ENCODE data around the gene ITGA2B. TPM values are rescaled to one million over a fixed set of nuclear protein-coding genes. Genes with fewer than 3 reads are reported as not detected.

Gene ITGA2B
- total and polyA plus RNA-seq, 11 donors, result 0.16 to 1.8 (median 0.34) TPM

DNA sequence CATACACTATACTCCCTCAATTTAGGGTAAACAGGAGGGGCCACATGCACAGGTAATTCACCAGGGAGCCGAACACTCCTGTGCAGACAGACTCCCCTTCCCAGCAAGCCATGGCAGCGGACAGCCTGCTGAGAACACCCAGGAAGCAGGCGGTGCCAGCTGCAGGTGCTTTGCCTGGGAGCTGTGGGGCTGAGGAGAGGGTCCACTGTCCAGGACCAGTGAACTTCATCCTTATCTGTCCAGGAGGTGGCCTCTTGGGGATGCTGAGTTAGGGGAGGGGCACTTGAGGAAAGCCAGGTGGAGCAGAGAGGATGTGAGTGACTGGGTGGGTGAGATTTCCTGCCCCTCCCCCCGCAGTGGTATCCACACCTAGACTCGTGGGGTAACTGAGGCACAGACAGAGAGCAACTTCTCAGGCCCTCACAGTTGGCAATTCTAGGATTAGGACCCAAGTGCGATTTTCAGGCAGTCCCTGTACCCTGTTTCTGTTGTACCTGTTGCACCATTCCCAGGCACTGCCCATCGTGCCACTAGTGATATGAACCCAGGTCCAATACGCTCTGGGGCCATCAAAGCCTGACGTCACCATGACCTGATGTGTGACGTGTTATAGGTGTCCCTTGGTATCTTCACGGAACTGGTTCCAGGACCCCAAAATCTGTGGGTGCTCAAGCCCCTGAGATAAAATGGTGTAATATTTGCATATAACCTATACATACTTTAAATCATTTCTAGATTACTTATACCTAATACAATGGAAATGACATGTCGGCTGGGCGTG lies 43.2 kb downstream of the ITGA2B start:
- Histone ChIP-seq H3K27ac (peak overlapping the region in 9 of 12 donors; percentile 34 to 97 (median 85)), H3K36me3 (peaks cover 0 to 30% (median 12%) of the 10 kb centered on the region in 9 donors), H3K27me3 (no peaks in the 10 kb centered on the region), H3K9me3 (no peaks in the 10 kb centered on the region), H3K4me3 (peak overlapping the region in 11 of 12 donors; percentile 58 to 99 (median 80)), H3K4me1 (peaks cover 0 to 44% (median 12%) of the 10 kb centered on the region in 12 donors)
- 73 to 83% (median 78%) methylated on average over 12 to 13 of the region's 13 CpGs for WGBS, 4 donors
- no peak for ATAC-seq
- no peak for DNase-seq
- intact Hi-C loops (cut with DNase I), result loop anchor here in 2 of 10 donors (5.0 kb wide), 1 partner anchor 134 kb away; no protein-coding TSS in a partner anchor
- no peak for TF ChIP-seq POLR2A (IDR thresholded peaks at IDR 0.05)
- TF ChIP-seq, protein P1, sequence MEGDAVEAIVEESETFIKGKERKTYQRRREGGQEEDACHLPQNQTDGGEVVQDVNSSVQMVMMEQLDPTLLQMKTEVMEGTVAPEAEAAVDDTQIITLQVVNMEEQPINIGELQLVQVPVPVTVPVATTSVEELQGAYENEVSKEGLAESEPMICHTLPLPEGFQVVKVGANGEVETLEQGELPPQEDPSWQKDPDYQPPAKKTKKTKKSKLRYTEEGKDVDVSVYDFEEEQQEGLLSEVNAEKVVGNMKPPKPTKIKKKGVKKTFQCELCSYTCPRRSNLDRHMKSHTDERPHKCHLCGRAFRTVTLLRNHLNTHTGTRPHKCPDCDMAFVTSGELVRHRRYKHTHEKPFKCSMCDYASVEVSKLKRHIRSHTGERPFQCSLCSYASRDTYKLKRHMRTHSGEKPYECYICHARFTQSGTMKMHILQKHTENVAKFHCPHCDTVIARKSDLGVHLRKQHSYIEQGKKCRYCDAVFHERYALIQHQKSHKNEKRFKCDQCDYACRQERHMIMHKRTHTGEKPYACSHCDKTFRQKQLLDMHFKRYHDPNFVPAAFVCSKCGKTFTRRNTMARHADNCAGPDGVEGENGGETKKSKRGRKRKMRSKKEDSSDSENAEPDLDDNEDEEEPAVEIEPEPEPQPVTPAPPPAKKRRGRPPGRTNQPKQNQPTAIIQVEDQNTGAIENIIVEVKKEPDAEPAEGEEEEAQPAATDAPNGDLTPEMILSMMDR (IDR thresholded peaks at IDR 0.05), result no peak

DNA sequence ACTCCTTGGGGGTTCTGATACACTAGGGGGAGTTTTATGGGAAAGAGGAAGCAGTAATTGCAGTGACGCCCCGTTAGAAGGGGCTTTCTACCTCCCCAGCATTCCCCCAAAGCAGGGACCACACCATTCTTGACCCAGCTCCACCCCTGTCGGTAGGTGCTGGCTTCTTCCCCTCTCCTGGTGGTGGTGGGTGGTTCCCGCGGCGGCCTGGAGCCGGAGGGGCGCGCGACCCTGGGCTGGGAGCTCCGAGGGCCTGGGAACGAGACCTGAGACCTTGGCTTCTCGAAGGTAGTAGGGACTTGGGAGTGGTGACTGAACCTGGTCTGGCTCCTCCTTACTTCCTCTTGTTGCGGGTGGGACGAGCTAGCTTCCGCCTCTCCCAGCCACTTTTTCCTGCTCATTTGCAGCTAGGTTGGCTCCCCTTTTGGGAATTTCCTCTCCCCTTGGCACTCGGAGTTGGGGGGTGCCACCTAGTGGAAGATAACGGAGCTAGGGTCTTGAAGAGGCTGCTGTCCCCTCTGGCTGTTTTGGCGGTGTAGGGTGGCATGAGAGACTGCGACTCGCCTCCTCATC lies 43.9 kb downstream of the ITGA2B start:
- H3K4me1 ChIP-seq, result peaks cover 0 to 45% (median 12%) of the 10 kb centered on the region in 12 donors
- intact Hi-C loops (cut with DNase I), result loop anchor here in 2 of 10 donors (2.0 to 5.0 kb wide), 2 partner anchors 19 to 133 kb away; no protein-coding TSS in a partner anchor
- ATAC-seq (peak; percentile 6 to 29 (median 21)), DNase-seq (peak in 3 of 5 donors; percentile 56 to 67 (median 63))
- no peaks in the 10 kb centered on the region for H3K27me3 ChIP-seq
- H3K4me3 ChIP-seq, result peak overlapping the region; percentile 43 to 99 (median 80)
- TF ChIP-seq POLR2A (IDR thresholded peaks at IDR 0.05), result no peak
- TF ChIP-seq, protein P1 (IDR thresholded peaks at IDR 0.05), result peak in 11 of 12 donors; percentile 20 to 54 (median 40)
- H3K27ac ChIP-seq, result peak overlapping the region; percentile 34 to 97 (median 83)
- WGBS, 4 donors, result 2 to 3% (median 3%) methylated on average over 18 to 21 of the region's 21 CpGs
- no peaks in the 10 kb centered on the region for H3K9me3 ChIP-seq
- peaks cover 0 to 22% (median 6%) of the 10 kb centered on the region in 9 donors for H3K36me3 ChIP-seq

DNA sequence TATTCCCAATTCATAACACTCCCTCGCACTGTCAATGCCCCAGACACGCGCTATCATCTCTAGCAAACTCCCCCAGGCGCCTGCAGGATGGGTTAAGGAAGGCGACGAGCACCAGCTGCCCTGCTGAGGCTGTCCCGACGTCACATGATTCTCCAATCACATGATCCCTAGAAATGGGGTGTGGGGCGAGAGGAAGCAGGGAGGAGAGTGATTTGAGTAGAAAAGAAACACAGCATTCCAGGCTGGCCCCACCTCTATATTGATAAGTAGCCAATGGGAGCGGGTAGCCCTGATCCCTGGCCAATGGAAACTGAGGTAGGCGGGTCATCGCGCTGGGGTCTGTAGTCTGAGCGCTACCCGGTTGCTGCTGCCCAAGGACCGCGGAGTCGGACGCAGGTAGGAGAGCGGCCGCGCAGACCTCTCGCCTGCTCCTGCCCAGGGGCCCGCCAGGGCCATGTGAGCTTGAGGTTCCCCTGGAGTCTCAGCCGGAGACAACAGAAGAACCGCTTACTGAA lies 44.5 kb downstream of the ITGA2B start, which contains the start of gene GRN:
Gene GRN, plus strand, starts transcription at position 364 of the 515 bp plus-strand sequence. CDS start 3,863 bp downstream, outside the sequence.
- TF ChIP-seq, protein P1 (IDR thresholded peaks at IDR 0.05), result no peak
- TF ChIP-seq POLR2A (IDR thresholded peaks at IDR 0.05), result peak in 1 of 2 donors; percentile 87
- 0 to 1% (median 1%) methylated on average over 14 to 26 of the region's 26 CpGs for WGBS, 4 donors
- H3K9me3 ChIP-seq, result no peaks in the 10 kb centered on the region
- H3K4me3 ChIP-seq, result peak within 1 kb of the TSS; percentile 43 to 99 (median 80)
- peak; percentile 98 to 99 (median 98) for ATAC-seq
- peak within 1 kb of the TSS; percentile 34 to 97 (median 83) for H3K27ac ChIP-seq
- H3K36me3 ChIP-seq, result peaks cover 0 to 17% (median 3%) of the 10 kb centered on the region in 9 donors
- H3K27me3 ChIP-seq, result no peaks in the 10 kb centered on the region
- intact Hi-C loops (cut with DNase I), result loop anchor here in 2 of 10 donors (2.0 to 5.0 kb wide), 2 partner anchors 18 to 133 kb away; no protein-coding TSS in a partner anchor
- H3K4me1 ChIP-seq, result peaks cover 0 to 49% (median 12%) of the 10 kb centered on the region in 12 donors
- peak; percentile 93 to 95 (median 94) for DNase-seq
